ENCODE measurements around the gene GNAO1.
"Not testable (repeated sequence)": the region's sequence is repeated elsewhere in the genome, so short reads cannot be mapped to it uniquely, and the experiment has no call there.

Gene GNAO1

GRCh38 chr16:56369202-56369601 lies 177.9 kb downstream of the GNAO1 start:
- DNase-seq = no peak

- no peak for DNase-seq
Observed at GRCh38 chr16:56370185-56370874, 179.0 kb downstream of the GNAO1 start.

GRCh38 chr16:56370875-56371659 lies 179.8 kb downstream of the GNAO1 start:
- DNase-seq = no peak

GRCh38 chr16:56371660-56371937 lies 180.3 kb downstream of the GNAO1 start:
- DNase-seq = no peak

GRCh38 chr16:56372013-56372634 lies 180.8 kb downstream of the GNAO1 start:
- DNase-seq = no peak

- no peak for DNase-seq
Observed at GRCh38 chr16:56373003-56373402, 181.7 kb downstream of the GNAO1 start.

- DNase-seq = not testable (repeated sequence)
Observed at GRCh38 chr16:56375792-56376191, 184.5 kb downstream of the GNAO1 start.

GRCh38 chr16:56379044-56379443 lies 187.8 kb downstream of the GNAO1 start:
- DNase-seq = not testable (repeated sequence)

- DNase-seq = not testable (repeated sequence)
Observed at GRCh38 chr16:56380778-56381485, 189.6 kb downstream of the GNAO1 start.

- DNase-seq = no peak
Observed at GRCh38 chr16:56382459-56382858, 191.2 kb downstream of the GNAO1 start.

GRCh38 chr16:56382901-56383355 lies 191.6 kb downstream of the GNAO1 start:
- no peak for DNase-seq

GRCh38 chr16:56384074-56384721 lies 192.9 kb downstream of the GNAO1 start:
- no peak for DNase-seq

GRCh38 chr16:56387396-56387795 lies 196.1 kb downstream of the GNAO1 start:
- no peak for DNase-seq

GRCh38 chr16:56388209-56388608 lies 196.9 kb downstream of the GNAO1 start:
- DNase-seq = no peak

GRCh38 chr16:56389554-56389953 lies 198.3 kb downstream of the GNAO1 start:
- DNase-seq = no peak

GRCh38 chr16:56396724-56397123 lies 205.4 kb downstream of the GNAO1 start:
- not testable (repeated sequence) for DNase-seq

- no peak for DNase-seq
Observed at GRCh38 chr16:56399047-56399446, 207.8 kb downstream of the GNAO1 start.

- no peak for DNase-seq
Observed at GRCh38 chr16:56399486-56399885, 208.2 kb downstream of the GNAO1 start.

- DNase-seq = no peak
Observed at GRCh38 chr16:56400458-56400857, 209.2 kb downstream of the GNAO1 start.

GRCh38 chr16:56401482-56401881 lies 210.2 kb downstream of the GNAO1 start:
- no peak for DNase-seq

GRCh38 chr16:56405977-56406672 lies 214.8 kb downstream of the GNAO1 start:
- DNase-seq = no peak
